OCI-LY7 (cell line): ENCODE data around the gene MYRIP. TPM values are rescaled to one million over a fixed set of nuclear protein-coding genes. Genes with fewer than 3 reads are reported as not detected.

Source experiments
- BruUV-seq: library from RNA; stranded (reverse); fragments of 400-500 nt; replicated peaks from 2 replicates; lab custom pipeline; 2021; lab: Mats Ljungman, UMichigan
- CTCF ChIA-PET: fragments of 300-600 bp; sonication (Branson Sonifier 250); formaldehyde crosslinking; loops from one replicate; lab custom pipeline; 2022; ENCODE audit warnings: antibody characterized with exemption; ENCODE audit not compliant: unreplicated experiment; lab: Charles Lee
- POLR2A ChIA-PET: fragments of 300-600 bp; sonication (Branson Sonifier 250); formaldehyde crosslinking; loops from one replicate; lab custom pipeline; 2022; ENCODE audit warnings: antibody characterized with exemption; lab: Charles Lee
- DNase-seq: peaks from one replicate; pipeline ENCODE4 v3.0.0-alpha.2; 2015; ENCODE audit warnings: low spot score
- H2AFZ ChIP-seq: fragments of 200-600 bp; sonication (generic), shearing (Covaris generic); 2 replicates; pipeline ENCODE4 v1.6.1; 2014; ENCODE audit warnings: mild to moderate bottlenecking, antibody characterized with exemption, low read length, moderate library complexity
- H3K27ac ChIP-seq: fragments of 200-600 bp; sonication (generic); 2 replicates; pipeline ENCODE4 v1.5.1; 2014; ENCODE audit warnings: mixed run types, low read depth, mild to moderate bottlenecking, moderate library complexity, low read length, inconsistent platforms; ENCODE audit not compliant: poor library complexity, severe bottlenecking
- H3K36me3 ChIP-seq: fragments of 200-600 bp; sonication (generic); 2 replicates; pipeline ENCODE4 v1.6.1; 2014; ENCODE audit warnings: mild to moderate bottlenecking, antibody characterized with exemption, low read length, moderate library complexity, mixed read lengths; ENCODE audit not compliant: insufficient read depth
- H3K4me1 ChIP-seq: fragments of 200-600 bp; sonication (generic); 2 replicates; pipeline ENCODE4 v1.5.1; 2014; ENCODE audit warnings: mild to moderate bottlenecking, low read length; ENCODE audit not compliant: insufficient read depth, poor library complexity, severe bottlenecking
- H3K4me2 ChIP-seq: fragments of 200-600 bp; sonication (generic); 2 replicates; pipeline ENCODE4 v1.6.1; 2014; ENCODE audit warnings: mild to moderate bottlenecking, low read length
- H3K4me3 ChIP-seq: fragments of 200-600 bp; sonication (generic); 2 replicates; pipeline ENCODE4 v1.5.1; 2014; ENCODE audit warnings: mild to moderate bottlenecking, low read depth, low read length; ENCODE audit not compliant: poor library complexity, severe bottlenecking
- H3K79me2 ChIP-seq: fragments of 200-600 bp; sonication (generic); 2 replicates; pipeline ENCODE4 v1.6.1; 2016; ENCODE audit warnings: low read depth, mild to moderate bottlenecking, low read length, moderate library complexity, mixed read lengths; ENCODE audit not compliant: insufficient read depth
- H3K9me2 ChIP-seq: fragments of 200-600 bp; sonication (generic); 2 replicates; pipeline ENCODE4 v1.6.1; 2016; ENCODE audit warnings: mild to moderate bottlenecking, low read length, mixed read lengths; ENCODE audit not compliant: insufficient read depth
- H3K9me3 ChIP-seq: fragments of 200-600 bp; sonication (generic); 2 replicates; pipeline ENCODE4 v1.6.1; 2014; ENCODE audit warnings: mild to moderate bottlenecking, mixed run types, low read length, mixed read lengths
- H4K20me1 ChIP-seq: fragments of 200-600 bp; sonication (generic); 2 replicates; pipeline ENCODE4 v1.6.1; 2014; ENCODE audit warnings: mild to moderate bottlenecking, antibody characterized with exemption, low read length, moderate library complexity, mixed read lengths; ENCODE audit not compliant: insufficient read depth
- EZH2phosphoT487 ChIP-seq: fragments of 200-600 bp; sonication (generic); IDR thresholded peaks from 2 replicates; pipeline ENCODE4 v1.6.1; 2018; ENCODE audit warnings: low read depth, borderline replicate concordance, mild to moderate bottlenecking, mixed run types, antibody characterized with exemption, low read length, moderate library complexity, mixed read lengths
- intact Hi-C: fragments of 100-400 bp; cut with micrococcal nuclease; formaldehyde crosslinking; loops from one replicate; pipeline ENCODE4 v1.10.0; 2022; ENCODE audit not compliant: unreplicated experiment
- total RNA-seq, 2 experiments: library from RNA; depleted of rRNA in 1 of 2; stranded (reverse); fragments of >200 nt in 1 of 2; shearing (Covaris generic) in 1 of 2; gene quantifications; 2 replicates each; pipeline ENCODE4 v1.2.3, GENCODE V29; 2014 to 2022
- TF ChIP-seq, protein P1 (sequence below): fragments of 200-600 bp; sonication (generic); conservative IDR thresholded peaks from 2 replicates; pipeline ENCODE4 v1.5.1; 2014; ENCODE audit warnings: mild to moderate bottlenecking, antibody characterized with exemption, low read length, moderate library complexity, mixed read lengths

MYRIP gene
- total RNA-seq, 2 experiments from 2014 or later, result not detected

GRCh38 chr3:40044487-40044886 is 235.1 kb downstream of the MYRIP start:
- H3K27ac ChIP-seq, result no peak overlapping the region

DNA sequence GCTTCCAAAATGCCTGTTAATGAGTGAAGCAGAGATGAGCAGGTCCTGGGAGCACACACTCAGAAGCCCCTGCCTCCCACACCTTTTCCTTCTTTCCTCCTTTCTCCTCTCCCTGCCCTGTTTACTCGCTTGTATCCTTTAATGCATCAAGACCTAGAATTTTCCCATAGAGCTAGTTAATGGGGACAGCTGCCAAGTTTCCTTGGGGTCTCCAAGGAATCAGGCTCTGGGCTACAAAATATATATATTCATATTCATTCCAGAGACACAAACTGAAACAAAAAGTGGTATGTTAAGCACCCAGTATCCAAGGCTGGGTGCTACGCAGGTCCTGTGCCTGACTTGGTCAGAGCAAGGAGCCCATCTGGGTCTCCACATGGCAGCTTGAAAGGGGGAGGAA is 235.6 kb downstream of the MYRIP start:
- TF ChIP-seq, protein P1, sequence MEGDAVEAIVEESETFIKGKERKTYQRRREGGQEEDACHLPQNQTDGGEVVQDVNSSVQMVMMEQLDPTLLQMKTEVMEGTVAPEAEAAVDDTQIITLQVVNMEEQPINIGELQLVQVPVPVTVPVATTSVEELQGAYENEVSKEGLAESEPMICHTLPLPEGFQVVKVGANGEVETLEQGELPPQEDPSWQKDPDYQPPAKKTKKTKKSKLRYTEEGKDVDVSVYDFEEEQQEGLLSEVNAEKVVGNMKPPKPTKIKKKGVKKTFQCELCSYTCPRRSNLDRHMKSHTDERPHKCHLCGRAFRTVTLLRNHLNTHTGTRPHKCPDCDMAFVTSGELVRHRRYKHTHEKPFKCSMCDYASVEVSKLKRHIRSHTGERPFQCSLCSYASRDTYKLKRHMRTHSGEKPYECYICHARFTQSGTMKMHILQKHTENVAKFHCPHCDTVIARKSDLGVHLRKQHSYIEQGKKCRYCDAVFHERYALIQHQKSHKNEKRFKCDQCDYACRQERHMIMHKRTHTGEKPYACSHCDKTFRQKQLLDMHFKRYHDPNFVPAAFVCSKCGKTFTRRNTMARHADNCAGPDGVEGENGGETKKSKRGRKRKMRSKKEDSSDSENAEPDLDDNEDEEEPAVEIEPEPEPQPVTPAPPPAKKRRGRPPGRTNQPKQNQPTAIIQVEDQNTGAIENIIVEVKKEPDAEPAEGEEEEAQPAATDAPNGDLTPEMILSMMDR, result no peak
- TF ChIP-seq EZH2phosphoT487, result no peak
- no TSS peak for BruUV-seq
- H3K27ac ChIP-seq, result no peak overlapping the region
- H3K9me2 ChIP-seq, result no peaks in the 10 kb centered on the region
- no peak overlapping the region for H3K4me3 ChIP-seq
- H3K36me3 ChIP-seq, result no peaks in the 10 kb centered on the region
- no peaks in the 10 kb centered on the region for H4K20me1 ChIP-seq
- no peaks in the 10 kb centered on the region for H3K4me1 ChIP-seq
- H3K4me2 ChIP-seq, result no peak overlapping the region
- intact Hi-C loops, result no loop called here
- POLR2A ChIA-PET, result no interaction called here
- H3K9me3 ChIP-seq, result no peaks in the 10 kb centered on the region
- DNase-seq, result no peak
- H3K79me2 ChIP-seq, result no peaks in the 10 kb centered on the region
- CTCF ChIA-PET, result no interaction called here
- H2AFZ ChIP-seq, result no peak overlapping the region

More at GRCh38 chr3:40044487-40044886, 235.1 kb downstream of the MYRIP start:
- intact Hi-C loops, result no loop called here
- Histone ChIP-seq H3K4me1 (no peaks in the 10 kb centered on the region), H3K4me2 (no peak overlapping the region), H3K79me2 (no peaks in the 10 kb centered on the region), H3K4me3 (no peak overlapping the region), H4K20me1 (no peaks in the 10 kb centered on the region), H3K36me3 (no peaks in the 10 kb centered on the region), H3K9me2 (no peaks in the 10 kb centered on the region), H2AFZ (no peak overlapping the region), H3K9me3 (no peaks in the 10 kb centered on the region)
- TF ChIP-seq EZH2phosphoT487, result no peak
- TF ChIP-seq, protein P1, result no peak
- BruUV-seq, result no TSS peak
- ChIA-PET POLR2A (no interaction called here), CTCF (no interaction called here)
- no peak for DNase-seq

DNA sequence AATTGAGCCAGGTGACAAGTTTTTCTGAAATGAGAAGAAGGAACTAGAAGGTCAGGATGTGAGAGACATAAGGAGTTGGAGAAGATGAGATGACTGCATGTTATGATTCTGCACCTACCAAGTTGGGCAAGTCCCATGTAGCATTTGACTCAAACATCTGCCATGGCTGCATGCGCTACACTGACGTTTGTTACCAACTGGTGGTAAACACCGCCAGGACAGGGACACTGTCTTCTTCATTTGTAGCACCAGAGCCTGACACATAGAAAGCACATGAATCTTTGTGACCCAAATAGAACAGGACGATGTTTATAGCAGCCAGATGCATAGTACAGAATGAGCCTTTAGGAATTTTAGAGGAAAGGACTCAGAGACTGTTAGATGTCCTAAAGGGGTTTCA is 236.7 kb downstream of the MYRIP start:
- Histone ChIP-seq H3K4me3 (no peak overlapping the region), H3K4me1 (no peaks in the 10 kb centered on the region), H3K79me2 (no peaks in the 10 kb centered on the region), H2AFZ (no peak overlapping the region), H4K20me1 (no peaks in the 10 kb centered on the region), H3K4me2 (no peak overlapping the region), H3K27ac (no peak overlapping the region), H3K9me3 (no peaks in the 10 kb centered on the region), H3K36me3 (no peaks in the 10 kb centered on the region), H3K9me2 (no peaks in the 10 kb centered on the region)
- BruUV-seq, result no TSS peak
- intact Hi-C loops, result no loop called here
- DNase-seq, result no peak
- ChIA-PET CTCF (no interaction called here), POLR2A (no interaction called here)
- TF ChIP-seq EZH2phosphoT487, result no peak
- TF ChIP-seq, protein P1, result no peak
